Esophagus (tissue), 2 donors: ENCODE measurements around the gene FBXO21. TPM values are rescaled to one million over a fixed set of nuclear protein-coding genes. Genes with fewer than 3 reads are reported as not detected.

Experiments used
- H3K27ac ChIP-seq, 2 donors: one replicate each; pipeline ENCODE4 v1.5.1; 2013; ENCODE audit warnings: low read depth in 2 of 2, mild to moderate bottlenecking in 2 of 2, inconsistent platforms in 1 of 2, low read length in 1 of 2, moderate library complexity in 1 of 2
- H3K27me3 ChIP-seq, 2 donors: one replicate each; pipeline ENCODE4 v1.6.1; 2013; ENCODE audit warnings: low read length in 2 of 2, control low read depth in 1 of 2, mild to moderate bottlenecking in 1 of 2; ENCODE audit not compliant: insufficient read depth in 2 of 2, control insufficient read depth in 1 of 2
- H3K36me3 ChIP-seq, 2 donors: one replicate each; pipeline ENCODE4 v1.6.1; 2013; ENCODE audit warnings: low read length in 1 of 2; ENCODE audit not compliant: control insufficient read depth in 2 of 2, insufficient read depth in 2 of 2
- H3K4me1 ChIP-seq, 2 donors: one replicate each; pipeline ENCODE4 v1.6.1; 2013; ENCODE audit warnings: low read length in 1 of 2; ENCODE audit not compliant: control insufficient read depth in 2 of 2, insufficient read depth in 2 of 2
- H3K4me3 ChIP-seq, 2 donors: one replicate each; pipeline ENCODE4 v1.5.1; 2013; ENCODE audit warnings: low read length in 2 of 2, mild to moderate bottlenecking in 2 of 2, low read depth in 1 of 2, moderate library complexity in 1 of 2
- H3K9me3 ChIP-seq, 2 donors: one replicate each; pipeline ENCODE4 v1.6.1; 2013; ENCODE audit warnings: mild to moderate bottlenecking in 2 of 2, low read depth in 1 of 2, low read length in 1 of 2, moderate library complexity in 1 of 2; ENCODE audit not compliant: control insufficient read depth in 2 of 2, insufficient read depth in 1 of 2
- WGBS, 2 donors: extraction: QIAGEN DNeasy Blood & Tissue Kit; methylation state at CpG; one replicate each; pipeline ENCODE4 v1.1.7; 2013; 5-methylcytosine and 5-hydroxymethylcytosine counted together
- polyA plus RNA-seq, 2 donors: library from polyadenylated mRNA; stranded (reverse); fragments of 200-250 nt; gene quantifications; one replicate each; pipeline ENCODE4 v1.2.3, GENCODE V29; 2013
- donor health status: healthy with polysubstance abuse.
- donor health status: Bipolar disorder and iron deficiency.

FBXO21 gene
- polyA plus RNA-seq, 2 donors: 4.4 to 9.1 TPM

- 73 to 90% methylated on average over 2 of the region's 2 CpGs for WGBS, 2 donors
- Histone ChIP-seq H3K27me3 (no peaks in the 10 kb centered on the region), H3K27ac (no peak overlapping the region), H3K4me3 (no peak overlapping the region), H3K36me3 (peaks cover 17 to 23% of the 10 kb centered on the region in 2 donors), H3K9me3 (no peaks in the 10 kb centered on the region), H3K4me1 (no peaks in the 10 kb centered on the region)
These were observed 18.6 kb downstream of the FBXO21 start for GRCh38 chr12:117171499-117172162.

- H3K27ac ChIP-seq: no peak overlapping the region
- H3K27me3 ChIP-seq: no peaks in the 10 kb centered on the region
- H3K9me3 ChIP-seq: no peaks in the 10 kb centered on the region
- H3K36me3 ChIP-seq: peaks cover 13 to 22% of the 10 kb centered on the region in 2 donors
- H3K4me3 ChIP-seq: no peak overlapping the region
- no peaks in the 10 kb centered on the region for H3K4me1 ChIP-seq
- 96 to 97% methylated on average over 3 of the region's 3 CpGs for WGBS, 2 donors
These were observed 20.7 kb downstream of the FBXO21 start for GRCh38 chr12:117169548-117169947.

GRCh38 chr12:117168976-117169375 is 21.3 kb downstream of the FBXO21 start:
- Histone ChIP-seq H3K9me3 (no peaks in the 10 kb centered on the region), H3K4me3 (no peak overlapping the region), H3K4me1 (no peaks in the 10 kb centered on the region), H3K27me3 (no peaks in the 10 kb centered on the region), H3K27ac (no peak overlapping the region), H3K36me3 (peaks cover 11 to 22% of the 10 kb centered on the region in 2 donors)
- WGBS, 2 donors: 70 to 100% methylated on average over 3 of the region's 3 CpGs

- no peak overlapping the region for H3K27ac ChIP-seq
- peaks cover 6 to 22% of the 10 kb centered on the region in 2 donors for H3K36me3 ChIP-seq
- H3K27me3 ChIP-seq: no peaks in the 10 kb centered on the region
- no peak overlapping the region for H3K4me3 ChIP-seq
- 92 to 97% methylated on average over 4 of the region's 4 CpGs for WGBS, 2 donors
- no peaks in the 10 kb centered on the region for H3K9me3 ChIP-seq
- H3K4me1 ChIP-seq: no peaks in the 10 kb centered on the region
These were observed 22.5 kb downstream of the FBXO21 start for GRCh38 chr12:117167769-117168168.

GRCh38 chr12:117166107-117166506 is 24.2 kb downstream of the FBXO21 start:
- Histone ChIP-seq H3K36me3 (peaks cover 7 to 30% of the 10 kb centered on the region in 2 donors), H3K9me3 (no peaks in the 10 kb centered on the region), H3K27ac (no peak overlapping the region), H3K4me1 (no peaks in the 10 kb centered on the region), H3K27me3 (no peaks in the 10 kb centered on the region), H3K4me3 (no peak overlapping the region)
- WGBS, 2 donors: 94 to 95% methylated on average over 4 of the region's 4 CpGs

GRCh38 chr12:117165342-117165741 is 24.9 kb downstream of the FBXO21 start:
- H3K4me3 ChIP-seq: no peak overlapping the region
- H3K4me1 ChIP-seq: no peaks in the 10 kb centered on the region
- 37 to 49% methylated on average over 5 of the region's 5 CpGs for WGBS, 2 donors
- H3K36me3 ChIP-seq: peaks cover 9 to 30% of the 10 kb centered on the region in 2 donors
- no peaks in the 10 kb centered on the region for H3K9me3 ChIP-seq
- H3K27me3 ChIP-seq: no peaks in the 10 kb centered on the region
- H3K27ac ChIP-seq: no peak overlapping the region

- Histone ChIP-seq H3K4me1 (no peaks in the 10 kb centered on the region), H3K36me3 (peaks cover 8 to 40% of the 10 kb centered on the region in 2 donors), H3K27me3 (no peaks in the 10 kb centered on the region), H3K27ac (no peak overlapping the region), H3K4me3 (no peak overlapping the region), H3K9me3 (no peaks in the 10 kb centered on the region)
- WGBS, 2 donors: 74 to 90% methylated on average over 7 of the region's 7 CpGs
These were observed 27.6 kb downstream of the FBXO21 start for GRCh38 chr12:117162633-117163032.

- WGBS, 2 donors: 93 to 95% methylated on average over 8 of the region's 8 CpGs
- H3K27me3 ChIP-seq: no peaks in the 10 kb centered on the region
- no peak overlapping the region for H3K27ac ChIP-seq
- H3K4me1 ChIP-seq: no peaks in the 10 kb centered on the region
- no peak overlapping the region for H3K4me3 ChIP-seq
- no peaks in the 10 kb centered on the region for H3K9me3 ChIP-seq
- H3K36me3 ChIP-seq: peaks cover 8 to 38% of the 10 kb centered on the region in 2 donors
These were observed 28.1 kb downstream of the FBXO21 start for GRCh38 chr12:117162167-117162539.

- peaks cover 8 to 37% of the 10 kb centered on the region in 2 donors for H3K36me3 ChIP-seq
- H3K27ac ChIP-seq: no peak overlapping the region
- no peak overlapping the region for H3K4me3 ChIP-seq
- H3K9me3 ChIP-seq: no peaks in the 10 kb centered on the region
- no peaks in the 10 kb centered on the region for H3K4me1 ChIP-seq
- 86 to 89% methylated on average over 10 of the region's 10 CpGs for WGBS, 2 donors
- no peaks in the 10 kb centered on the region for H3K27me3 ChIP-seq
These were observed 28.7 kb downstream of the FBXO21 start for GRCh38 chr12:117161460-117162166.

- no peaks in the 10 kb centered on the region for H3K27me3 ChIP-seq
- H3K9me3 ChIP-seq: peaks cover 0 to 3% of the 10 kb centered on the region in 2 donors
- H3K4me3 ChIP-seq: no peak overlapping the region
- peaks cover 5 to 40% of the 10 kb centered on the region in 2 donors for H3K36me3 ChIP-seq
- 88 to 90% methylated on average over 9 of the region's 9 CpGs for whole genome bisulfite sequencing, 2 donors
- H3K4me1 ChIP-seq: no peaks in the 10 kb centered on the region
- H3K27ac ChIP-seq: no peak overlapping the region
These were observed 30.6 kb downstream of the FBXO21 start for GRCh38 chr12:117159674-117160073.
